Mesenchymal stem cell (in vitro differentiated cells and primary cell): ENCODE data around the gene FAM219B.

Experiments used
- DNase-seq: peaks from one replicate; pipeline ENCODE4 v3.0.0-alpha.2; 2013
- H2AFZ ChIP-seq: one replicate; pipeline ENCODE4 v1.6.1; 2013; ENCODE audit warnings: low read depth, mild to moderate bottlenecking, control low read depth, inconsistent platforms, low read length, moderate library complexity
- H2AK5ac ChIP-seq: 2 replicates; pipeline ENCODE4 v1.6.1; 2013; ENCODE audit warnings: low read length, moderate library complexity, mild to moderate bottlenecking, inconsistent platforms; ENCODE audit not compliant: severe bottlenecking
- H2BK120ac ChIP-seq: one replicate; pipeline ENCODE4 v1.6.1; 2013; ENCODE audit warnings: low read depth, mild to moderate bottlenecking, inconsistent platforms, low read length, moderate library complexity
- H2BK12ac ChIP-seq, 2 experiments: one replicate each; pipeline ENCODE4 v1.6.1; 2013; ENCODE audit warnings: inconsistent platforms in 2 of 2, low read length in 2 of 2, mild to moderate bottlenecking in 2 of 2, moderate library complexity in 2 of 2, control low read depth in 1 of 2
- H2BK15ac ChIP-seq: one replicate; pipeline ENCODE4 v1.6.1; 2013; ENCODE audit warnings: mild to moderate bottlenecking, low read depth, inconsistent platforms; ENCODE audit not compliant: poor library complexity, severe bottlenecking
- H2BK5ac ChIP-seq: 2 replicates; pipeline ENCODE4 v1.6.1; 2013; ENCODE audit warnings: low read depth, mild to moderate bottlenecking, low read length, control low read depth, inconsistent platforms; ENCODE audit not compliant: poor library complexity, severe bottlenecking
- H3K14ac ChIP-seq, 2 experiments: one replicate each; pipeline ENCODE4 v1.6.1; 2013; ENCODE audit warnings: inconsistent platforms in 2 of 2, low read length in 2 of 2, control low read depth in 1 of 2, mild to moderate bottlenecking in 1 of 2, moderate library complexity in 1 of 2
- H3K18ac ChIP-seq, 2 experiments: one replicate each; pipeline ENCODE4 v1.6.1; 2013; ENCODE audit warnings: inconsistent platforms in 2 of 2, low read length in 2 of 2, control low read depth in 1 of 2, low read depth in 1 of 2, mild to moderate bottlenecking in 1 of 2
- H3K23ac ChIP-seq, 2 experiments: one replicate each; pipeline ENCODE4 v1.6.1; 2013; ENCODE audit warnings: inconsistent platforms in 2 of 2, low read length in 2 of 2, mild to moderate bottlenecking in 2 of 2, moderate library complexity in 2 of 2, control low read depth in 1 of 2
- H3K27ac ChIP-seq: 2 replicates; pipeline ENCODE4 v1.5.1; 2013; ENCODE audit warnings: mild to moderate bottlenecking, moderate library complexity, low read length, control low read depth, inconsistent platforms; ENCODE audit not compliant: poor library complexity, severe bottlenecking
- H3K27me3 ChIP-seq, 2 experiments: 2 replicates each; pipeline versions ENCODE4 v1.6.1 to v1.7.0; 2013; ENCODE audit warnings: low read length in 2 of 2, mild to moderate bottlenecking in 2 of 2, moderate library complexity in 2 of 2, control low read depth in 1 of 2, inconsistent platforms in 1 of 2; ENCODE audit not compliant: control insufficient read depth in 1 of 2, insufficient read depth in 1 of 2
- H3K36me3 ChIP-seq, 2 experiments: 2 replicates each; pipeline versions ENCODE4 v1.6.1 to v1.7.0; 2013; ENCODE audit warnings: low read length in 2 of 2, control low read depth in 1 of 2, inconsistent platforms in 1 of 2, low read depth in 1 of 2, mild to moderate bottlenecking in 1 of 2; ENCODE audit not compliant: insufficient read depth in 2 of 2, control insufficient read depth in 1 of 2
- H3K4ac ChIP-seq, 2 experiments: one replicate each; pipeline ENCODE4 v1.6.1; 2013; ENCODE audit warnings: inconsistent platforms in 2 of 2, low read length in 2 of 2, mild to moderate bottlenecking in 2 of 2, moderate library complexity in 2 of 2, control low read depth in 1 of 2, low read depth in 1 of 2
- H3K4me1 ChIP-seq: 2 replicates; pipeline ENCODE4 v1.6.1; 2013; ENCODE audit warnings: low read depth, low read length, control low read depth; ENCODE audit not compliant: control insufficient read depth, insufficient read depth
- H3K4me2 ChIP-seq: 2 replicates; pipeline ENCODE4 v1.6.1; 2013; ENCODE audit warnings: low read length, mild to moderate bottlenecking, inconsistent platforms; ENCODE audit not compliant: poor library complexity, severe bottlenecking
- H3K4me3 ChIP-seq, 2 experiments: 2 replicates each; pipeline versions ENCODE4 v1.5.1 to v1.7.0; 2013; ENCODE audit warnings: low read length in 2 of 2, mild to moderate bottlenecking in 2 of 2, control low read depth in 1 of 2, low read depth in 1 of 2; ENCODE audit not compliant: insufficient read depth in 1 of 2
- H3K79me1 ChIP-seq: replicated peaks from 2 replicates; pipeline ENCODE4 v1.6.1; 2013; ENCODE audit warnings: mild to moderate bottlenecking, control low read depth, low read length, inconsistent platforms; ENCODE audit not compliant: poor library complexity, severe bottlenecking
- H3K9ac ChIP-seq: 2 replicates; pipeline ENCODE4 v1.7.0; 2013; ENCODE audit warnings: mild to moderate bottlenecking, low read length, moderate library complexity
- H3K9me3 ChIP-seq: 2 replicates; pipeline ENCODE4 v1.7.0; 2013; ENCODE audit warnings: mild to moderate bottlenecking, low read length; ENCODE audit not compliant: control insufficient read depth
- H4K8ac ChIP-seq: one replicate; pipeline ENCODE4 v1.6.1; 2013; ENCODE audit warnings: inconsistent platforms, mild to moderate bottlenecking, low read length, moderate library complexity
- H4K91ac ChIP-seq: one replicate; pipeline ENCODE4 v1.6.1; 2013; ENCODE audit warnings: mild to moderate bottlenecking, low read length, inconsistent platforms
- WGBS: methylation state at CpG from one replicate; pipeline ENCODE4 v1.1.7; 2013; ENCODE audit warnings: mixed read lengths; 5-methylcytosine and 5-hydroxymethylcytosine counted together

Gene FAM219B

GRCh38 chr15:74870436-74871215 is 36.0 kb downstream of the FAM219B start:
- H3K14ac ChIP-seq: no peak overlapping the region
- peak overlapping the region; percentile 10 for H3K9ac ChIP-seq
- H3K4me2 ChIP-seq: peak overlapping the region; percentile 6
- H3K4me1 ChIP-seq: peaks cover 41% of the 10 kb centered on the region
- H3K36me3 ChIP-seq: peaks cover 3 to 14% of the 10 kb centered on the region in 2 experiments
- H3K79me1 ChIP-seq: peaks cover 5% of the 10 kb centered on the region
- H3K23ac ChIP-seq: no peak overlapping the region
- no peak overlapping the region for H3K18ac ChIP-seq
- peak overlapping the region in 1 of 2 experiments; percentile 30 for H3K4ac ChIP-seq
- H2BK15ac ChIP-seq: no peak overlapping the region
- no peaks in the 10 kb centered on the region for H3K9me3 ChIP-seq
- no peak overlapping the region for H2BK5ac ChIP-seq
- peak overlapping the region; percentile 15 for H3K27ac ChIP-seq
- H2BK12ac ChIP-seq: no peak overlapping the region
- H3K27me3 ChIP-seq: no peaks in the 10 kb centered on the region
- DNase-seq: peak; percentile 41
- no peak overlapping the region for H3K4me3 ChIP-seq
- WGBS: 64% methylated on average over 6 of the region's 6 CpGs
- H2AK5ac ChIP-seq: peak overlapping the region; percentile 49
- H2AFZ ChIP-seq: no peak overlapping the region
- no peak overlapping the region for H4K8ac ChIP-seq
- no peak overlapping the region for H2BK120ac ChIP-seq
- no peak overlapping the region for H4K91ac ChIP-seq

GRCh38 chr15:74869726-74870407 is 36.8 kb downstream of the FAM219B start:
- WGBS: 74% methylated on average over 6 of the region's 6 CpGs

GRCh38 chr15:74869372-74869725 is 37.3 kb downstream of the FAM219B start:
- Histone ChIP-seq H4K91ac (no peak overlapping the region), H2BK120ac (no peak overlapping the region), H3K79me1 (peaks cover 11% of the 10 kb centered on the region), H2BK12ac (no peak overlapping the region), H3K9me3 (no peaks in the 10 kb centered on the region), H2BK15ac (no peak overlapping the region), H3K4ac (no peak overlapping the region), H3K14ac (no peak overlapping the region), H2AK5ac (peak overlapping the region; percentile 87), H4K8ac (no peak overlapping the region), H3K4me3 (no peak overlapping the region), H3K27ac (no peak overlapping the region), H3K9ac (no peak overlapping the region), H2AFZ (no peak overlapping the region), H3K4me1 (peaks cover 44% of the 10 kb centered on the region), H2BK5ac (no peak overlapping the region), H3K27me3 (no peaks in the 10 kb centered on the region), H3K4me2 (no peak overlapping the region), H3K36me3 (peaks cover 7 to 14% of the 10 kb centered on the region in 2 experiments), H3K18ac (no peak overlapping the region), H3K23ac (no peak overlapping the region)
- DNase-seq: peak; percentile 22

More at GRCh38 chr15:74869726-74870407, 36.8 kb downstream of the FAM219B start:
- Histone ChIP-seq H2AK5ac (peak overlapping the region; percentile 46), H4K91ac (no peak overlapping the region), H3K79me1 (peaks cover 8% of the 10 kb centered on the region), H3K4me2 (no peak overlapping the region), H3K4me3 (no peak overlapping the region), H3K14ac (no peak overlapping the region), H3K9ac (peak overlapping the region; percentile 10), H2BK5ac (no peak overlapping the region), H3K27ac (peak overlapping the region; percentile 24), H3K36me3 (peaks cover 3 to 14% of the 10 kb centered on the region in 2 experiments), H2BK15ac (no peak overlapping the region), H2AFZ (no peak overlapping the region), H3K27me3 (no peaks in the 10 kb centered on the region), H2BK12ac (peak overlapping the region in 1 of 2 experiments; percentile 6), H4K8ac (peak overlapping the region; percentile 29), H3K4ac (peak overlapping the region in 1 of 2 experiments; percentile 19), H2BK120ac (no peak overlapping the region), H3K23ac (no peak overlapping the region), H3K18ac (no peak overlapping the region), H3K4me1 (peaks cover 42% of the 10 kb centered on the region), H3K9me3 (no peaks in the 10 kb centered on the region)
- peak; percentile 53 for DNase-seq

GRCh38 chr15:74868059-74868458 is 38.6 kb downstream of the FAM219B start:
- Histone ChIP-seq H3K23ac (no peak overlapping the region), H3K4me3 (no peak overlapping the region), H3K36me3 (peaks cover 9 to 14% of the 10 kb centered on the region in 2 experiments), H2BK12ac (no peak overlapping the region), H3K4me2 (no peak overlapping the region), H2BK15ac (no peak overlapping the region), H3K4me1 (peaks cover 44% of the 10 kb centered on the region), H4K91ac (no peak overlapping the region), H3K27ac (peak overlapping the region; percentile 85), H3K18ac (no peak overlapping the region), H3K14ac (no peak overlapping the region), H2BK120ac (no peak overlapping the region), H3K9ac (no peak overlapping the region), H3K79me1 (peaks cover 13% of the 10 kb centered on the region), H3K27me3 (no peaks in the 10 kb centered on the region), H3K4ac (no peak overlapping the region), H2AK5ac (no peak overlapping the region), H2BK5ac (no peak overlapping the region), H2AFZ (no peak overlapping the region), H3K9me3 (no peaks in the 10 kb centered on the region), H4K8ac (no peak overlapping the region)
- DNase-seq: no peak
- 83% methylated on average over 6 of the region's 6 CpGs for whole genome bisulfite sequencing
